NOMO-1 (cell line): ENCODE data around the gene SNRNP70.
"Not testable (repeated sequence)": the region's sequence is repeated elsewhere in the genome, so short reads cannot be mapped to it uniquely, and the experiment has no call there.

Experiments
- DNase-seq, 2 experiments: peaks; one replicate each; lab custom pipeline; 2025; ENCODE audit not compliant: unreplicated experiment in 2 of 2; lab: John Stamatoyannopoulos, UW

SNRNP70 gene

DNA sequence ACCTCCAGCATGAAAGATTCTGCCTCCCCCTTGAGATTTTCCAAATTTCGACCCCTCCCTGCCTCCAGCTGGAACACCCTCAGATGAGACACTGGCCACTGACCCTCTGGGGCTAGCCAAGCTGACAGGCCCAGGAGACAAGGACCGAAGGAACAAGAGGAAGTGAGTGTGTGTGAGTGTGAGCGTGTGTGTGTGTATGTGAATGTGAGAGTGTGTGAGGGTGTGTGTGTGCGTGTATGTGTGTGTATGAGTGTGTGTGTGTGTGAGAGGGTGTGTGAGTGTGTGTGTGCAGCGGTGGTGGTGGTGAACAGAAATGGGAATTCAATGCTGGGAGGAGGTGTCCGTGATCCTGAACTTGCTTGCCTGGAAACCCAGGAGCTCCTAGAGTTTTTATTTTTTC, 56.1 kb downstream of the SNRNP70 start:
- DNase-seq, result no peak

DNA sequence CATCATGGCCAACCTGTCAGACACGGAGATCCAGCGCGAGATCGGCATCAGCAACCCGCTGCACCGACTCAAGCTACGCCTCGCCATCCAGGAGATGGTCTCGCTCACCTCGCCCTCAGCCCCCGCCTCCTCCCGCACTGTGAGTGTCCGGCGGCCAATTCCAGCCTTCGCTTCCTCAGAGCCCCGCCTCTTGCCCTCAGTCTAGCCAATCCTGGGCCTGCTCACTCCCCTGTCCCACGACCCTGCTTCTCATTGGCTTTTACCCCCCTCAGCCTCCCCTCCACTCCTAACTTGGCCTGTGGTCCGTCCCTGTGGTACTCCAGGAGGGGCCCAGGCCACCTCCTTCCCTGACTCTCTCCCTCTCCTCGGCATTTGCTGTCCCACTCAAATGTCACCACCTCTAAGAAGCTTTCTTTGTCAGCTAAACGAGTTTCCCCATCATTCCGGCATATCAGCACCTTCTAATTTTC, 57.6 kb downstream of the SNRNP70 start:
- no peak for DNase-seq

DNA sequence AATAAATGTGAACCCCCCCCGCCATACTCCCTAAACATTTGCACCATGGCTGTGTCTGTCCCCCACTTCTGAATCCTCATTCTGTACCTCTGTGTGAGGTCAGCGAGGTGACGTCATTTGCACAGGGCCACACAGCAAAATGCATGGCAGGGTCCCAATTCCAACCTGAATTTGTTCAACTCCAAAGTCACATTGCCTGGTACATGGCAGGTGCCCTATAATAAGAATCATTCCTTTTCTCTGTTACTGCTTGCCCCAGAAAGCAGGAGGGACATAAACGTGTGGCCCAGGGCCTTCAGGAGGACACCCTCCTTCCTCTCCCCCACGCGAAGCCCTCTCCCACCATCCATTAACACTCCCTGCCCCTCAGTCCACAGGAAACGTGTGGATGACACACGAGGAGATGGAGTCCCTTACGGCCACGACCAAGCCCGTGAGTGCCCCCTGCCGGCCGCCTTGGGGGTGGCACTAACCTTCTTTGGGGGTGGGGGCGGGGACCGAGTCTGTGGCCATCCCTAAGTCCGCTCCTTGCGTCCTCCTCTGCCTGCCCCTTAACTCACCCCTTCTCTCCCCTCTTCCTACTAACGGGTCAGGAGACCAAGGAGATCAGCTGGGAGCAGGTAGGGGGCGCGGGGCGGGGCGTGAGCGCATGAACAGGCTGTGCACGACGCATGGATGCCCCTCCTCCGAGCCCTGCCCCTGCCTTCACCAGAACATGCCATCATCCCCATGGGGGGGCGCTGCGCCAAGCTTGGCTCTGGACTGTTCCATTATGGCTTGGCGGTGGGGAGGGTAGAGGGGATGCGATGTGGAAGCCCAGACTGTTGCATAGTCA, 60.5 kb downstream of the SNRNP70 start:
- DNase-seq, result peak; percentile 25 to 63

DNA sequence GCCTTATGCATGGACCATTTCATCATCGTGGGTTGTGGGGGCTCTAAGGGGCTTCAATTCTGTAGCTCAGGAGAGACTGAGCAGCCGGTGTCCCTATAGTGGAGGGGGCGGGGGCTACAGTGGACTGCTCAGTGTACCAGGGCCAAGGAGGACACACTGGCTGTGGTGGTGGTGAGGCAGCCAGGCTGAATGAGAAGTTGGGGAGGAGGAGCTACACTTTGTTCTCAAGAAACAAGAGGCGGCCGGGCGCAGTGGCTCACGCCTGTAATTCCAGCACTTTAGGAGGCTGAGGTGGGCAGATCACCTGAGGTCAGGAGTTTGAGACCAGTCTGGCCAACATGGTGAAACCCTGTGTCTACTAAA, 61.1 kb downstream of the SNRNP70 start:
- not testable (repeated sequence) for DNase-seq

DNA sequence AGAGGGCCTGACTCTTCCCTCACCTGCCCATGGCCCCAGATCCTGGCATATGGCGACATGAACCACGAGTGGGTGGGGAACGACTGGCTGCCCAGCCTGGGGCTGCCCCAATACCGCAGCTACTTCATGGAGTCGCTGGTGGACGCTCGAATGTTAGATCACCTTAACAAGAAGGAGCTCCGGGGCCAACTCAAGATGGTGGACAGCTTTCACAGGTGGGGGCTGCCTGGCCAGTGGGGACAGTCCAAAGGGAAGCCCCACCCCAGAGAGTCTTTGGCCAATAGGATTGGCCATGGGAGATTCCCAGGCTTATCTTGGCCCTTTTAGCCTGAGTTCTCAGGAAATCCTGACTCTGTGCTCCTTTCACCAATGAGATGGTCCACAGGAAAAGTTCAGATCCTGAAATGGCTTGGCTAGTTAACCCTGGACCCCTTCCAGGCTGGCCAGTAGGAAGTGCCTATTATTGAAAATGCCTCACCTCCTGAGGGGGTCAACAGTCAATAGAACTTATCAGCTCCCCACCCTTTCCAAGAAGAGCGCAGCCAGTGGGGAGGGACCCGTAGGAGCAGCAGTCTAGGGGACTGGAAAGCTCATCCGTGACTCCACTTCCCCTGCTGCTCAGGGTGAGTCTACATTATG, 62.9 kb downstream of the SNRNP70 start:
- no peak for DNase-seq

DNA sequence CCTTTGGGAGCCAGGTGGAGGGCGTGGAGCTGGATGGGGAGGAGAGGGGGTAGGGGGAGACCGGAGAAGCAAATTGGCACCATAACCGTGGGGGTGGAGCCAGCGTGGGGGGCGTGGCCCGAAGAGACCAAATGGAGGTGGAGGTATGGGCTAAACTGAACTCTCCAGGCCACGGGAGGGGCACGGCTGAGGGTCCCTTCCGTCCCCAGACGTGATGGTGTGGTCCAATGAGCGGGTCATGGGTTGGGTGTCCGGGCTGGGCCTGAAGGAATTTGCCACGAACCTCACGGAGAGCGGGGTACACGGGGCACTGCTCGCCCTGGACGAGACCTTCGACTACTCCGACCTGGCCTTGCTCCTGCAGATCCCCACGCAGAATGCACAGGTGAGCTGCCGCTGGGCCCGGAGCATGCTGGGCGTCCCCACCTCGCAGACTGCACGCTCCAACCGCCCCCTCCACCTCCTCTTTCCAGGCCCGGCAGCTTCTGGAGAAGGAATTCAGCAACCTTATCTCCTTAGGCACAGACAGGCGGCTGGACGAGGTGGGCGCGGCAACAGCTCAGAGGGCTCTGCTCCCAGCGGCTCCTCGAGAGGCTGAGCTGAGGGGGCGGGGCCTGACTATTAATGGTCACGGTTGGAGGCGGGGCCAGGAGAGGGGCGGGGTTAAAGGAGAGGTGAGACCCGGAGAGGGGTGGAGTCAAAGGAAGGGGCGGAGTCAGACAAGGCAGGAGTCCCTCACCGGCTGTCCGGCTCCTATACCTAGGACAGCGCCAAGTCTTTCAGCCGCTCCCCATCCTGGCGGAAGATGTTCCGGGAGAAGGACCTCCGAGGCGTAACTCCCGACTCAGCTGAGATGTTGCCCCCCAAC, 63.8 kb downstream of the SNRNP70 start:
- peak; percentile 83 to 88 for DNase-seq

DNA sequence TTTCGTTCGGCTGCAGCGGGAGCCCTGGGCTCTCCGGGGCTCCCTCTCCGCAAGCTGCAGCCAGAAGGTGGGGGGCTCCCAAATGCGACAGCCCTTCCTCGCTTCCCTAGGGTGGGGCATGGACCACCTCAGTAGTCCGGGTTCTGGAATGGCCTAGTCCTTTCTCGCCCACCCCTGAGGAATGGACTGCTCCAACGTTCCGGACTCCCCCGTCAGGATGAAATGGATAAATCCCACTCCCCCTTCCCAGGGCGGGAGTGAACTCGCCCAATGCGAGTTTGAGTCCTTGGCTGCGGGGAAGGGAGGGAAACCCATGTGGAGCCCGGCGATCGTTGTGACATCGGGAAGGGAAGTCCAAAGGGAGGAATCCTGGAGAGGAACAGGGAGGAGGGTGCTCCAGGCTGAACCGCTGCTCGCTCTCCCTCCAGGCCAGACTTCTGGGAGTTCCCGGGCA, 64.4 kb downstream of the SNRNP70 start:
- peak in 1 of 2 experiments; percentile 43 for DNase-seq

DNA sequence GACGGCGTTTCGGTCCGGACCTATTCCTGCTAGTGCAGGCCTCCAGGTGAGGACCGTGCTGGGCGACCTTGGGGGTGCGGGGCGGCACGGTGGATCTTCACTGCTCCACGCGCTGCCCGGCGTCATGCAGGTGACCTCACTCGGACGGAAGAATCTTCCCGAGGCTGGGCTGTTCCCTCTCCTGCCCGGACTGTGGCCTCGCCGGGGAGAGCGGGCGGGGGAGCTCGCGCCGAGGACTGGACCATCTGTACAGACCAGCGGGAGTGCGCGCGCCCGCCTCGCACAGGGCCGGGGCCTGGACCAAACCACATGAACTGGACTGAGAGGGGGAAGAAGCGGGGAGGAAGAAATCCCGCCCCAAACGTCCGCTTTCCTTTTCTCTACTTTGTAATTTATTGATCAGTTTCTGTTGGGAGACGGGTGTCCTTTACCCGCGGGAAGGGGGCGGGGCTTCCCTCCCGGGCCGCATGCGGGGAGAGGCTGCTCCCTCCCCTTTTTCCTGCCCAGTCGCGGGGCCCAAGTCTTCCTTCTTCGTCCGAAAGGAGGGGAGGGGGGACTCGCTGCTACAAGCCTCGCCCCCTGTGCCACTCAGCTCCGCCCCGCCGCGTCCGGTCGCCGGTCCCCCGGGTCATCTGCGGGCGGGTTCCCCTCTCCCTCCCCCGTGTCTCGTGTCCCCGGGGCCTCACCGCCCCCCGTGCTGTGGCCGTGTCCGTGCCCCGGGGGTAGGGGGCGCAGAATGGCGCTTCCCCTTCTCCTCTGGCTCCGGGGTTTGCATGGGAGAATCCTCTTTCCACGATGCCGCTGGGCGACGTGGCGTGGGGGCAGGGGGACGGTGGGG, 65.1 kb downstream of the SNRNP70 start:
- DNase-seq, result peak; percentile 89 to 93

DNA sequence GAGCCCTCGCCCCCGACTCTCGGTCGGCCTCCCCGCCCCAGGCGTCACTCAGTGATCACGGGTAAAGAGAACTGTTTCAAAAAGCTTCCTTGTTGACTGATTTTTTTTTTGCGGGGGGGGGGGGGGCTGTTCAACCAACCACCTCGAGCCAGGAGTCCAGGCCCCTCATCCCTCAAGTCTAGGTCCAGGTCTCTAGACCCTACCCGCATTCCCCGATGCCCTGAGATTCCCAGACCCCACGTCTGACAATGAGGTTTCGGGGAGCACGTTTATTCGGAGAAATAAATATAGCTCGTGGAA, 65.6 kb downstream of the SNRNP70 start:
- DNase-seq, result no peak

DNA sequence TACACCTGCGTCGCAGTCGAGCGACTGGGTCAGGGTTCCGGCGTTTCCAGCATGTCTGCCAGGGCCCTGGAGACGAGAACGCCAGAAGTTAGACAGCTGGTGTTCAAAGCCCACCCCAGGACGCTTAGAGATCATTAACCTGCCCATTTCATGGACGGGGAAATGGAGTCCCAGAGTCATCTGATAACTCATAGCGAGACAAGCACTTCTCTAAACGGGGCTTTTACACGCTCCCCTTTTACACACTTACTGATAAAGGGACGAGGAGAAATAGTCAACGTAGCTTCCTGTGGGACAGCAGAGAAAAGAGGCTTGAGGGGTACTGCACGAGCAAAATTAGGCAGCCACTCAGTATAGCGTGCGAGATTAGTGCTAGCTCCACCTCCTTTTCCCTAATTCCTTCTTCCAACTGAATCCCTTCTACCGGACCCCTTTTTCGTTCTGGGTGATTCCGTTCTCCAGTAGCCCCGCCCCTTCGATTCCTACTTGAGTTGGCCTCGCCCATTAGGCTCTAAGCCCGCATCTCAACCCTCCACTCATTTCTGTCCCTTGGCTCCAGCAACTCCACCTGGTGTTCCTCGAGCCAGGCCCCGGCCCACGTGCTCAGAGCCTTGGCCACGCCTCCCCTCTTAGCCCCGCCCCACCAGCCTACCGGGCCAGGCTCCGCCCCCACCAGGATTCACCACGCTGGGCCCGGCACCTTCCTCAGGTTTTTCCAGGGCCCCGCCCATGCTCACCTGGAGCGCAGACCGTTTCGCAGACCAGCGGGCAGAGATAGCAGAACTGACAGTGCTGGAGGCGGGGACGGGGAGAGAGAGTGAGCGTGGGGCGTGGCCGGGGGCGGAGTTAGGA, 66.2 kb downstream of the SNRNP70 start:
- DNase-seq, result peak; percentile 60 to 67

DNA sequence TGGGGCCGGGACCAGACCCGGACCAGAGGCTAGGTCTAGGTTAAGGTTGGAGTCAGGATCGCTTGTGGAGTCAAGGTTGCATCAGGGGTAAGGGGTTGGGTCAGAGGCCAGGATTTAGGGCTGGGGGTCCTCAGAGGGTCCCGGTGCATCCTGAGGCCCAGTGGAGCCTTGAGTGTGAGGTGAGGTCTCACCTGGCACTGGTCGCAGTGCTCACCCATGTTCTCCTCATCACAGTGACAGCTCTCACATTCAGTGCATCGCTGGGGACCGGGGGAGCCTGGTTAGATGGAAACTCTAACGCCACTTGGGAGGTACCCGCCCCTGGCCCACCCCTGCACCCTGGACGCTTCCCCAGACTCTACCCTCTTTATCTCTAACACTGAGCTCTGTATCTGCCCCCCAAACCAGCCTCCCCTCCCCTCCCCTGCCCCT, 66.9 kb downstream of the SNRNP70 start:
- no peak for DNase-seq

DNA sequence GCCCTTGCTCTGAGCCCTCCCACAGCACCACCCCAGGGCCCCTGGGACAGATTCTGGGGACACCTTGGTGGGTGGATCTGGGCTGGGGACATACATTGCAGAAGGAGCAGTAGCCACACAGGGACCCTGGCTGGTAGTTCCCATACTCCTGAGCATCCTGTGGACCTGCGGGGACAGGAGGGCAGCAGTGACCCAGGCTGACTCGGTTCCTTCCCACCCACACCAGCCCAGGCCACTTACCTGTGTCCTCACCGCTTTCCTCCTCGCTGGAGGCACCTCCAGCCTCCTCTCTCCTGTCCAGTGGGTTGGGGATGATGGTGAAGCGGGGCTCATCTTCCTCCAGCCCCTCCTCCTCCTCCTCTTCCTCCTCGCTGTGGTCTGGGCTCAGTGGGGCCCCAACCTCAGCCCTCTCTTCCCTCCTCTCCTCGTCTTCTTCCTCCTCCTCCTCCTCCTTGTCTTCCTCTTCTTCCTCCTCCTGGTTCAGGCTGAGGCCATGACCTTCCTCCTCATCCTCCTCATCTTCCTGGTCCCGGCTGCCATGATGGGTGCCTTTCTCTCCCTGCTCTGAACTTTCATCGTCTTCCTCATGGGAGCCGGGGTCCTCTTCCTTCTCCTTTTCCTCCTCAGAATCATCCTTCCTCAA, 68.0 kb downstream of the SNRNP70 start:
- DNase-seq, result no peak

DNA sequence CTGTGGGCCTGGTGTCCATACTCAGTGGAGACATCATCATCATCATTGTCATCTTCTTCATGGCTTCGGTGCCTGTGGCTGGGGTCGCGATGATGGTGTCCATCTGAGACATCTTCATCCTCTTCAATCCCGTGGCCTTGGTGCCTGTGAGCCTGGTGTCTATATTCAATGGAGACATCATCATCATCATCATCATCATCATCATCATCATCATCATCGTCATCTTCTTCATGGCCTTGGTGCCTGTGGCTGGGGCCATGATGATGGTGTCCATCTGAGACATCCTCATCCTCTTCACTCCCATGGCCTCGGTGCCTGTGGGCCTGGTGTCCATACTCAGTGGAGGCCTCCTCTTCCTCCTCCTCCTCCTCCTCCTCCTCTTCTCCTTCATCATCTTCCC, 69.0 kb downstream of the SNRNP70 start:
- no peak for DNase-seq

DNA sequence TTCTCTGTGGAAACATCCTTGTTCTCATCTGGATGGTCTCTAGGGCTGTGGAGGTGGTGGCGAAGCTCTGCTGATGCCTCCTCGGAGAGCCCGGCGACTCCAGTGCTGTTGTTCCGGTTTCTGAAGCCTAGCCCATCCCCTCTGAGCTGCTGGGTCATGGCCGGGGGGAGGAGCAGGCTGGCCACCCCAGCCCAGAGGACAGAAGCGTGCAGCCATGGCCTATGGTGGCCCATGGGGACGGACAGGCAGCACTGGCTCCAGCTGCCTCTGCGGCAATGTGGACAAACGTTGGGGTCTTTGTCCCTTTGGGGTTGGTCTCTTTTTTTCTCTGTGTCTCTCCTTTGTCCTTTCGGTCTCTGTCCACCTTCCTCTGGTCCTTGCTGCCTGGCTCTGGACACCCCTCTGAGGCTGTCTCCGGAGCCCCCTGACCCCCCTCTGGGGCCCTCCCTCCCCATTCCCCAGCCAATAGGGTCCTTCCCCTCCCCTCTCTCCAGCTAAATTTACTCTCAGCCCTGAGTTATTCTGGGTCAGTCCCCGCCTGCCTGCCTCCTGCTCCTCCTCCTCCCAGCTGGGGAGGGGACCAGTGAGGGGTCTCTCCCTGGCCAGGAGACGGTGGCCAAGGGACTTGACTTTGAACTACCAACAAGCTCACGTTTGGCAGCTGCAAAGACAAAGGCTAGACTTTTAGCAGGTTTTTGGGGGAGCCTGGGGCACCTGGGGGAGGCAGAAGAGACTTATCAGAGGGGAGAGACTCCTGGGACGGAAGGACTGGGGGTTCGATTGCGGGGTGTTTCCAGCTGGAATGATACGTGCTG, 70.0 kb downstream of the SNRNP70 start, which contains the start of gene HRC:
Gene HRC, minus strand, starts transcription at position 392 of the 815 bp plus-strand sequence. Its CDS starts 159 bp downstream, at position 233.
- peak in 1 of 2 experiments; percentile 24 for DNase-seq

DNA sequence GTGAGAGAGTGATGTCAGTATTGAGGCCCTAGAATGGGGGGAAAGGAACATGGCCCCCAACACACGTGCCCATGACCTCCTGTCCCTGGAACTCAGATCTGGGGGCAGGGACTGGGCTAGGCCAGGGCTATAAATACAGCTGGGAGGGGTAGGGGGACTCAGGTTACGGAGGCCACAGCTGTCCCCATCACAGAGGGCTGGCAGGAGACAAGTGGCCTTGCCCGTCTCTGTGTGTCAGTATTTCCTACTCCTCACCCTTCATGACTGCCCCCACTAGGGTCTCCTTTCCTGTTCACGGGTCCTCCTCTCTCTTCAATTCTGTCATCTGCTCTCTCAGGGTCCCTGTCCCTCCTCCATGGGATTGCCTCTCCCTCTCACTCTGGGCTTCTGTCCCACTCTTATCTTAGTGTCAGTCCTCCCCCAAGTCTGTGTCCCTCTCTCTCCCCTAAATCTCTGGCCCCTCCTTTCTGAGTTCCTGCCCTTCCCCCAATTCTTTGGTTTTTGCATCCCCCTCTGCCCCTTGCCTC, 70.6 kb downstream of the SNRNP70 start:
- DNase-seq, result no peak

DNA sequence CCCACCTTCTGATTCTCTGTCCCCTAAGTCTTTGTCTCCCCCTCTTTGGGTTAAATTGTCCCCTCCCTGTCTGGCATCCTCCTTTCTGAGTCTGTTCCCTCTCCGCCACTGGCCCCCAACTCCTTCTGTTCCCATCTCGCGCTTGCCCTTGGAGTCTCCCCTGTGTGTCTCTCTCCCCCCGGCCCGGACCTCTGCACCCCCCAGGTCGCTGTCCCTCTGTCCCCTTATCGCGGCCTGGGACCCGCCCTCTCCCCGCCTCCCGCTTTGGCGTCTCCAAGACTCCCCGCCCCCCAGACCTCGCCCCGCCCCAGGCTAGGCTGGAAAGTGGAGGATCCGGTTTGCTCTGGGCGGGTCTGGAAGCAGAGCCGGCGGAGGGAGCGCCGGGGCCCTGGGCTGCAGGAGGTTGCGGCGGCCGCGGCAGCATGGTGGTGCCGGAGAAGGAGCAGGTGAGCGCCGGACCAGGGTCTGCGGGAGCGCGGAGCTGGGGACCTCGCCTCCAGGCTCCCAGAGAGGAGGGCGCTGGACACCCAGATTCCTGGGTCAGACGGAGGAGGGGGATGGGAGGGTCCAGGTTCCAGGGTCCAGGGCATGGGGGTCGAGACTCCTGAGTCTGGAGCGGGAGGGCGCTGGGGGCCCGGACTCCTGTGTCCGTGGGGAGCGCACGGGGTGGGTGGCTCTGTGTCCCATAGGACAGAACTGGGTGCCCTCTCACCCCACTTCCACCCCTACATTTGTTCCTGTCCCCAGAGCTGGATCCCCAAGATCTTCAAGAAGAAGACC, 72.4 kb downstream of the SNRNP70 start, which contains the start of gene TRPM4:
Gene TRPM4, plus strand, starts transcription at position 348 of the 780 bp plus-strand sequence. Its CDS starts 75 bp downstream, at position 423.
- peak; percentile 79 to 81 for DNase-seq
